Measurements from ENCODE around the gene CCDC154. TPM values are rescaled to one million over a fixed set of nuclear protein-coding genes. Genes with fewer than 3 reads are reported as not detected.

Gene CCDC154
- total and polyA plus RNA-seq, 2 donors: 0.71 to 14.0 TPM

DNA sequence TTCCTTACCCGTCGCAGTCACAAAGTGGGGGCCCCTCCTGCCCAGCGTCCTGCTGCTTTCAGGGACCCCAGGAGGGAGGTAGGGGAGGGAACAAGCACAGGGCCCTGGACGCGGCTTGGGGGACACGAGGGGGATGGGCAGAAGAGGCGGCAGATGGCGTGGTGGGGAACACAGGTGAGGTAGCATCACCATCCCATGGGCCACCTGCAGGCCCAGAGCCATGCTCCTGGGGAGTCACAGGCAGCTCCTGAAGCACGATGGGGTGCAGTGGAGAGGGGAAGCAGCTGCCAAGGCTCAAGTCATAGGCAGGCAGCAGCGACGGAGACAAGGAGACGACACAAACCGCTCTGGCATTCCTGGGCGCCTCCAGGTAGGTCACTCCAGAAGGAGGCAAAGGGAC lies 40.6 kb downstream of the CCDC154 start:
- DNase-seq (ENCODE audit: low read depth in 6 of 9, low spot score in 9 of 9): no peak
- peaks cover 73 to 75% of the 10 kb centered on the region in 2 donors for H3K36me3 ChIP-seq (ENCODE audit: control insufficient read depth in 2 of 2, insufficient read depth in 2 of 2, low read length in 1 of 2)

DNA sequence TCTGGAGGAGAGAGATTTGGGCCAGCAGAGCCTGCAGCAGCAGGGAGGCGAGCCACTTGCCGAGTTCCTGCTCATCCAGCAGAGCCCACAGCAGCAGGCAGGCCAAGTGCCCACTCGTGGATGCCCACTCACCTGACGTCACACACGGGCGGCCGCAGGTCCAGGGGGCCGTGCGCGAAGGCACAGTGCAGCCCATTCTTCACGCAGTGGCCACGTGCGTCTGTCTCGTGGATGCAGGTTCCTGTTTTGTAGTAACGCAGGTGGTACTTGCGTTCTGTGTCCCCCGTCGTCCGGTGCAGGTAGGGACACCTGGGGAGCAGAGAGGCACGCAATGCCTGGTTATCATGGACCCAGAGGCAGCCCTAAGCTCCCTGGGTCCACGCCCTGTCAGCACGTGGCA lies 41.3 kb downstream of the CCDC154 start:
- no peaks in the 10 kb centered on the region for H3K27me3 ChIP-seq (ENCODE audit: control insufficient read depth in 2 of 2, insufficient read depth in 1 of 2, low read length in 1 of 2)
- 99% methylated on average over 22 of the region's 22 CpGs for WGBS
- H3K36me3 ChIP-seq (ENCODE audit: control insufficient read depth in 2 of 2, insufficient read depth in 2 of 2, low read length in 1 of 2): peaks cover 80 to 82% of the 10 kb centered on the region in 2 donors
- H3K9me3 ChIP-seq (ENCODE audit: control insufficient read depth in 2 of 2, insufficient read depth in 1 of 2, low read length in 1 of 2): no peaks in the 10 kb centered on the region
- no peak overlapping the region for H3K27ac ChIP-seq (ENCODE audit: low read depth in 1 of 2, low read length in 1 of 2)
- DNase-seq (ENCODE audit: low read depth in 6 of 9, low spot score in 9 of 9): no peak
- H3K4me1 ChIP-seq (ENCODE audit: control insufficient read depth in 2 of 2, insufficient read depth in 2 of 2, low read length in 2 of 2): peaks cover 4 to 6% of the 10 kb centered on the region in 2 donors
- H3K4me3 ChIP-seq (ENCODE audit: low read length in 2 of 2): no peak overlapping the region

More for the DNA sequence above, 40.6 kb downstream of the CCDC154 start:
- 96% methylated on average over 14 of the region's 14 CpGs for WGBS
- H3K4me1 ChIP-seq (ENCODE audit: control insufficient read depth in 2 of 2, insufficient read depth in 2 of 2, low read length in 2 of 2): peaks cover 8 to 12% of the 10 kb centered on the region in 2 donors
- H3K4me3 ChIP-seq (ENCODE audit: low read length in 2 of 2): no peak overlapping the region
- H3K27ac ChIP-seq (ENCODE audit: low read depth in 1 of 2, low read length in 1 of 2): no peak overlapping the region
- H3K9me3 ChIP-seq (ENCODE audit: control insufficient read depth in 2 of 2, insufficient read depth in 1 of 2, low read length in 1 of 2): no peaks in the 10 kb centered on the region
- H3K27me3 ChIP-seq (ENCODE audit: control insufficient read depth in 2 of 2, insufficient read depth in 1 of 2, low read length in 1 of 2): no peaks in the 10 kb centered on the region

DNA sequence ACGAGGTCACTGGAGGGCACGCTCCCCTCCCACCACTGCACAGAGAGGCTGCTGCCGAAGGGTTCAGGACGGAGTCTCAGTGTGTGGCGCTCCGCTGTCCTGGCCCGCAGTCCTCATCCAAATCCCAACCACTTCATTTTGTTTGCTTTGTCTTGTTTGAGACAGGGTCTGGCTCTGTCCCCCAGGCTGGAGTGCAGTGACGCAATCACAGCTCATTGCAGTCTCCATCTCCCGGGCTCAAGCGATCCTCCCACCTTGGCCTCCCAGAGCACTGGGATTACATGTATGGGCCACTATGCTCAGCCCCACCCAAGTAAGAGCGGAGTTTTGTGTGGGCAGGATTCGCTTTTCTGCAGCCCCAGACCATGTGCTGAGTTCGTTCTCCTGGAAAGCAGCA lies 42.6 kb downstream of the CCDC154 start:
- Histone ChIP-seq H3K9me3 (ENCODE audit: control insufficient read depth in 2 of 2, insufficient read depth in 1 of 2, low read length in 1 of 2) (no peaks in the 10 kb centered on the region), H3K4me3 (ENCODE audit: low read length in 2 of 2) (no peak overlapping the region), H3K27ac (ENCODE audit: low read depth in 1 of 2, low read length in 1 of 2) (no peak overlapping the region), H3K36me3 (ENCODE audit: control insufficient read depth in 2 of 2, insufficient read depth in 2 of 2, low read length in 1 of 2) (peaks cover 81% of the 10 kb centered on the region in 2 donors), H3K4me1 (ENCODE audit: control insufficient read depth in 2 of 2, insufficient read depth in 2 of 2, low read length in 2 of 2) (no peaks in the 10 kb centered on the region), H3K27me3 (ENCODE audit: control insufficient read depth in 2 of 2, insufficient read depth in 1 of 2, low read length in 1 of 2) (no peaks in the 10 kb centered on the region)
- WGBS: 96% methylated on average over 13 of the region's 13 CpGs
- no peak for DNase-seq (ENCODE audit: low read depth in 6 of 9, low spot score in 9 of 9)

DNA sequence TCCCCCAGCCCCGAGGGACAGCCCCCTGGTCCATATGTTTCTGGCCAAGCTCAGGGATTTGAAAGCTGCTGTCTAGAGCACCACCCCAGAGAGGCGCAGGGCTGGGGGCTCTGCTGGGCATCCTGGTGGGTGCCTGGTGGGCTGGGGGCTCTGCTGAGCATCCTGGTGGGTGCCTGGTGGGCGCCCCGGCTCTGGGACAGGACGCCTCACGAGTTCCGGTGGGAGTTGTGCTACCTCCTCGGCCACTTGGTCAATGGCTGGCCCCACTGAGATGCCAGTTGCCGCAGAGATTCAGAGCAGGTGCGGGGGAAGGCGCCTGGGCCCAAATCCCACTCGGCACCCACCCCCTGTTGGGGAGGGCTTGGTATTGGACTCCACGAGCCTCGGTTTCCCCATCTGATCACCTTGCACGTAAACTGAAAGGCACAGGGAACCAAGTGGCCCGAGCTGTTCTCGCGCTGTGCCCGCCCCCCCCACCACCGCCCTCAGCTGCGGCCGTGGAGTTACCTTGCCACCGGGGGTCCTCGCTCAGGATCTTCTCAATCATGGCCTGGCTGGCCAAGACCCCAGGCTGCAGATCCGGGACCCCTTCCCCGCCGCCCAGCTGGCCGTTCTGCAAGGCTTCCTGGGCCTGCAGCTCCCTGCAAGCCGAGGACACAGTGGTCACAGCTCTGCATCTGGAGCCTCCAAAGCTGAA lies 43.1 kb downstream of the CCDC154 start:
- Histone ChIP-seq H3K27ac (ENCODE audit: low read depth in 1 of 2, low read length in 1 of 2) (no peak overlapping the region), H3K36me3 (ENCODE audit: control insufficient read depth in 2 of 2, insufficient read depth in 2 of 2, low read length in 1 of 2) (peaks cover 77 to 83% of the 10 kb centered on the region in 2 donors), H3K4me1 (ENCODE audit: control insufficient read depth in 2 of 2, insufficient read depth in 2 of 2, low read length in 2 of 2) (no peaks in the 10 kb centered on the region), H3K4me3 (ENCODE audit: low read length in 2 of 2) (no peak overlapping the region), H3K27me3 (ENCODE audit: control insufficient read depth in 2 of 2, insufficient read depth in 1 of 2, low read length in 1 of 2) (no peaks in the 10 kb centered on the region), H3K9me3 (ENCODE audit: control insufficient read depth in 2 of 2, insufficient read depth in 1 of 2, low read length in 1 of 2) (no peaks in the 10 kb centered on the region)
- DNase-seq (ENCODE audit: low read depth in 6 of 9, low spot score in 9 of 9): no peak
- WGBS: 96% methylated on average over 29 of the region's 29 CpGs

DNA sequence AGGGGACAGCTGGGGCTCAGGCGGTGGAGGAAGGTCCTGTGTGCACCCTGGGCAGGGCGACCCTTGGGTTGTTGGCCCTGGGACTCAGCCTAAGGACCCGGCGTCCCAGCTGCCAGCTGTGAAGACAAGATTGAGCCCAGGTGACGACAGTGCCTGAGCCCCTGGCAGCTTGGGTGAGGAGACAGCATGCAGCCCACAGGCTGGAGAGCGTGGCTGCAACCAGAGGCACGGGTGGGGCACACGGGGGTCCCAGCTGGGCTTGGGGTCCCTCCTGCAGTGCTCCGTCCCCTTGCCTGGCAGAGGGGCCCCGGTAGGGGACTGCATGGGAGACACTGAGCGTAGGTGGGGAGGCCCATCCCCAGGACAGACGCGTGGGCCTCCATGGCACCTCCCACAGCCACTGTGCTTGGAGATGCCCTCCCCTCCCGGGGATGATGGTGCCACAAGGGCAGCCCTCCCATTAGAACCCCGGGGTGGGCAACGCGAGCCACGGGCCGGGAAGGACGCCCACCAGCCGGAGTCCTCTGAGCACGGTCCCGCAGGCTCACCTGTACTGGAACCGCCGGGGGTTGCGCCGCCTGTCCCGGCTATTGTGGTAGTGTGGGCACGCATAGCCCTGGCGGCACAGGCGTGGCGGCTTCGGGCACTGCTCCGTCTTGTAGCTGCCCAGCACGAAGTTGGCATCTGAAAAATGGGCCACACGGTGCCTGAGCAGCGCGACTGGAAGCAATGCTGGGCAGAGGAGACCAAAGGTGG lies 45.4 kb downstream of the CCDC154 start:
- Histone ChIP-seq H3K4me3 (ENCODE audit: low read length in 2 of 2) (no peak overlapping the region), H3K27me3 (ENCODE audit: control insufficient read depth in 2 of 2, insufficient read depth in 1 of 2, low read length in 1 of 2) (no peaks in the 10 kb centered on the region), H3K36me3 (ENCODE audit: control insufficient read depth in 2 of 2, insufficient read depth in 2 of 2, low read length in 1 of 2) (peaks cover 67 to 88% of the 10 kb centered on the region in 2 donors), H3K9me3 (ENCODE audit: control insufficient read depth in 2 of 2, insufficient read depth in 1 of 2, low read length in 1 of 2) (no peaks in the 10 kb centered on the region), H3K27ac (ENCODE audit: low read depth in 1 of 2, low read length in 1 of 2) (no peak overlapping the region), H3K4me1 (ENCODE audit: control insufficient read depth in 2 of 2, insufficient read depth in 2 of 2, low read length in 2 of 2) (no peaks in the 10 kb centered on the region)
- WGBS: 98% methylated on average over 38 of the region's 38 CpGs
- no peak for DNase-seq (ENCODE audit: low read depth in 6 of 9, low spot score in 9 of 9)

DNA sequence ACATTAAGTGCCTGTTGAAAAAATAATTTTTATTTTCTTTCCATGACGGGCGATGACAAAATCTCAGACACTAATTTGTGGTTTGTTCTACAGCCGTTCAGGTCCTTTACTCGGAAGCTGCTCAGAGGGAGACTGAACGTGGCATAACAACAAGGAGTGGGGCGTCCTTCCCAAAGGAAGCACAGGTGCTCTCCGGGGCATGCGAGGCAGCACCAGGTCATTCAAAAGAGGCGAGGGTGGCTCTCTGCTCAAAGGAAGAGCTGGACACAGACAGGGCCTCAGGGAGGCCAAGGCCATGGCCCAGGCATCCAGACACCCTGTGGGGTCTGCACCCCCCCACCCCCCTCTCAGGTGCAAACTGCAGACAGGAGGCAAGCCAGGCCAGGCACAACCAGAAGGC lies 46.0 kb downstream of the CCDC154 start:
- H3K27ac ChIP-seq (ENCODE audit: low read depth in 1 of 2, low read length in 1 of 2): no peak overlapping the region
- H3K27me3 ChIP-seq (ENCODE audit: control insufficient read depth in 2 of 2, insufficient read depth in 1 of 2, low read length in 1 of 2): no peaks in the 10 kb centered on the region
- no peaks in the 10 kb centered on the region for H3K4me1 ChIP-seq (ENCODE audit: control insufficient read depth in 2 of 2, insufficient read depth in 2 of 2, low read length in 2 of 2)
- no peak overlapping the region for H3K4me3 ChIP-seq (ENCODE audit: low read length in 2 of 2)
- peaks cover 68 to 88% of the 10 kb centered on the region in 2 donors for H3K36me3 ChIP-seq (ENCODE audit: control insufficient read depth in 2 of 2, insufficient read depth in 2 of 2, low read length in 1 of 2)
- H3K9me3 ChIP-seq (ENCODE audit: control insufficient read depth in 2 of 2, insufficient read depth in 1 of 2, low read length in 1 of 2): no peaks in the 10 kb centered on the region
- no peak for DNase-seq (ENCODE audit: low read depth in 6 of 9, low spot score in 9 of 9)
- 97% methylated on average over 9 of the region's 9 CpGs for WGBS

DNA sequence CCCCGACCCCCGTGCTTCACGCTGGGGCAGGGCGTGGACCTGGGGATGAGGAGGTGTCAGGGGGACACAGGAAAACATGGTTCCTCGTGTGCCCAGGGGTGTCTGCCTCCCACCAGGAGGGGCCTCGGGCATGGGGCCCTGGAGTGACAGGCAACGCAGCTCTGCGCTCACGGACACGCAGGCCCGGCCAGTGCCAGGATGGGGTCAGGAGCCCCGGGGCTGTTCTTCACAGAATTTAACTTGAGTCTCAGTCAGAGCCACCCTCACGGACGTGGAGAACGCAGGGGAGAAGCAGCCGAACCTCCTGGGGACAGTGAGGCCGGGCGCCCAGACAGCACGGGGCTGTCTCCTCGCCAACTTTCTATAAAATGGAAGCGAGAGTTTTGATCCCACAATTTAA lies 46.6 kb downstream of the CCDC154 start:
- no peak overlapping the region for H3K27ac ChIP-seq (ENCODE audit: low read depth in 1 of 2, low read length in 1 of 2)
- H3K4me3 ChIP-seq (ENCODE audit: low read length in 2 of 2): no peak overlapping the region
- 98% methylated on average over 21 of the region's 21 CpGs for WGBS
- peaks cover 68 to 88% of the 10 kb centered on the region in 2 donors for H3K36me3 ChIP-seq (ENCODE audit: control insufficient read depth in 2 of 2, insufficient read depth in 2 of 2, low read length in 1 of 2)
- no peaks in the 10 kb centered on the region for H3K9me3 ChIP-seq (ENCODE audit: control insufficient read depth in 2 of 2, insufficient read depth in 1 of 2, low read length in 1 of 2)
- no peak for DNase-seq (ENCODE audit: low read depth in 6 of 9, low spot score in 9 of 9)
- H3K4me1 ChIP-seq (ENCODE audit: control insufficient read depth in 2 of 2, insufficient read depth in 2 of 2, low read length in 2 of 2): no peaks in the 10 kb centered on the region
- H3K27me3 ChIP-seq (ENCODE audit: control insufficient read depth in 2 of 2, insufficient read depth in 1 of 2, low read length in 1 of 2): no peaks in the 10 kb centered on the region

DNA sequence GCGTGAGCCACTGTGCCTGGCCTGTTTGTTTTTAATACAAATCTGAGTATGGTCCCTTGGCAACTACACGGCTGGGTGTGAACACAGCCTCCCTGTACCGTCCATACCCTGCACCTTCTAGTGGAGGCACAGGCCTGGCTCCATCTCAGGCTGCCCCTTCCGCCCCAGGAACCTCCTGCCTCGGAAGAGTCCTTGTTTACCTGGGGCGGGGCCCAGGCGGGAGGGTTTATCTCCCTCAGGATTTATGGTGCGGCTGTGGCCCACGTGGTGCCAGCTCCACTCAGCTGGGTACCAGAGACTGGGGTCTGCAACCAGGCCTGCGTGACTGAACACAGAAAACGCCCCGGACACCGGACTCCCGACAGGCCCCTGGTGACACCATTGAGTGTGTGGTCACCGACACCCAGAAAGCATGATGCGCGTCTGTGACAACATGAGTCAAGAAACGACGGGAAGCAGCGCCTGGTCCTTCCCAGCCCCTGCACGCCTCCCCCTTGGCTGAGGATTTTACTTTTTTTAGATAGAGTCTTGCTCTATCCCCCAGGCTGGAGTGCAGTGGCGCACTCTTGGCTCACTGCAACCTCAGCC lies 48.8 kb downstream of the CCDC154 start:
- Histone ChIP-seq H3K36me3 (ENCODE audit: control insufficient read depth in 2 of 2, insufficient read depth in 2 of 2, low read length in 1 of 2) (peaks cover 62 to 77% of the 10 kb centered on the region in 2 donors), H3K27ac (ENCODE audit: low read depth in 1 of 2, low read length in 1 of 2) (no peak overlapping the region), H3K27me3 (ENCODE audit: control insufficient read depth in 2 of 2, insufficient read depth in 1 of 2, low read length in 1 of 2) (no peaks in the 10 kb centered on the region), H3K9me3 (ENCODE audit: control insufficient read depth in 2 of 2, insufficient read depth in 1 of 2, low read length in 1 of 2) (no peaks in the 10 kb centered on the region), H3K4me1 (ENCODE audit: control insufficient read depth in 2 of 2, insufficient read depth in 2 of 2, low read length in 2 of 2) (peaks cover 0 to 6% of the 10 kb centered on the region in 2 donors), H3K4me3 (ENCODE audit: low read length in 2 of 2) (no peak overlapping the region)
- DNase-seq (ENCODE audit: low read depth in 6 of 9, low spot score in 9 of 9): no peak
- WGBS: 98% methylated on average over 22 of the region's 22 CpGs

DNA sequence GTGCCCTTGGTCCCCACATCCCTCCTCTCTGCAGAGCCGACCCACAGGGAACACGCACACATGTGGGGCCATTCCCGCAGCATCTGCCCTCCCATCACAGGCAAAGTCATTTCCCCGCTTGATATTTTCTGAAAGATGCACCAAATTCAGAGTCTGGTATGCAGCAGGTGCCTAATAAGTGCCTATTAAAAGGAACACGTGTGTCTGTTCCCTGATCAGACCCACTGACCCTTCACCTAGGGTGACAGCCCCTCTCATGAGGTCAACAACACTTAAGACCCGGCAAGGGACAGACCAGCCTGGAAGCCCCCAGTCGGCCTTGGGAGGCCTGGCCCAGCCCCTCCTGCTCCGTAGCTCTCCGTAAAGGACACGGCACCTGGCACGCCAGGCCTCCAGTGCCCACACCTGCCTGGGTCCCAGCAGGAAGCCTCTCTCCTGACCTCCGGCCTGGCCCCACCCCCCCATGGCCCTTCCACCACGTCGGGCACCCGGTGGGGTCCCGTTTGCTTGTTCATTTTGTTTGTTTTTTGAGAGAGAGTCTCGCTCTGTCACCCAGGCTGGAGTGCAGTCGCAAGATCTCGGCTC lies 49.9 kb downstream of the CCDC154 start:
- DNase-seq (ENCODE audit: low read depth in 6 of 9, low spot score in 9 of 9): no peak
- Histone ChIP-seq H3K36me3 (ENCODE audit: control insufficient read depth in 2 of 2, insufficient read depth in 2 of 2, low read length in 1 of 2) (peaks cover 60 to 76% of the 10 kb centered on the region in 2 donors), H3K27me3 (ENCODE audit: control insufficient read depth in 2 of 2, insufficient read depth in 1 of 2, low read length in 1 of 2) (no peaks in the 10 kb centered on the region), H3K27ac (ENCODE audit: low read depth in 1 of 2, low read length in 1 of 2) (no peak overlapping the region), H3K9me3 (ENCODE audit: control insufficient read depth in 2 of 2, insufficient read depth in 1 of 2, low read length in 1 of 2) (no peaks in the 10 kb centered on the region), H3K4me1 (ENCODE audit: control insufficient read depth in 2 of 2, insufficient read depth in 2 of 2, low read length in 2 of 2) (peaks cover 0 to 17% of the 10 kb centered on the region in 2 donors), H3K4me3 (ENCODE audit: low read length in 2 of 2) (no peak overlapping the region)
- WGBS: 96% methylated on average over 19 of the region's 19 CpGs
